ENCODE data around the gene CYFIP1.

- TF ChIP-seq CTCF (IDR thresholded peaks at IDR 0.05) (peak in 3 of 12 donors; percentile 20 to 25 (median 22)), POLR2A (IDR thresholded peaks at IDR 0.05) (no peak)
These were observed 95.8 kb downstream of the CYFIP1 start for GRCh38 chr15:22884344-22884743.

All from heart left ventricle (tissue), 13 donors.